OCI-LY1 (cell line): Measurements from ENCODE around the gene MBD2.
"Not testable (repeated sequence)": the region's sequence is repeated elsewhere in the genome, so short reads cannot be mapped to it uniquely, and the experiment has no call there.

ENCODE experiments used
- H2AFZ ChIP-seq: fragments of 200-600 bp; sonication (generic), shearing (Covaris generic); 2 replicates; pipeline ENCODE4 v1.6.0; 2014; ENCODE audit warnings: antibody characterized with exemption, mild to moderate bottlenecking, low read length
- H3F3A ChIP-seq: fragments of 200-600 bp; sonication (generic), shearing (Covaris generic); 2 replicates; pipeline ENCODE4 v1.6.0; 2014; ENCODE audit warnings: mild to moderate bottlenecking, antibody characterized with exemption, low read length, moderate library complexity; ENCODE audit not compliant: insufficient read depth
- H3K27ac ChIP-seq: fragments of 200-600 bp; sonication (generic); 2 replicates; pipeline ENCODE4 v1.5.1; 2014; ENCODE audit warnings: low read length, mixed run types, mild to moderate bottlenecking, low read depth; ENCODE audit not compliant: poor library complexity, severe bottlenecking
- H3K27me3 ChIP-seq: fragments of 200-600 bp; sonication (generic); 2 replicates; pipeline ENCODE4 v1.6.0; 2014; ENCODE audit warnings: antibody characterized with exemption, mild to moderate bottlenecking, low read length, moderate library complexity; ENCODE audit not compliant: insufficient read depth
- H3K36me3 ChIP-seq: fragments of 200-600 bp; sonication (generic); 2 replicates; pipeline ENCODE4 v1.6.1; 2014; ENCODE audit warnings: mild to moderate bottlenecking, antibody characterized with exemption, low read length, moderate library complexity, mixed read lengths; ENCODE audit not compliant: insufficient read depth
- H3K4me1 ChIP-seq: fragments of 200-600 bp; sonication (generic); 2 replicates; pipeline ENCODE4 v1.5.1; 2014; ENCODE audit warnings: mild to moderate bottlenecking, low read length, moderate library complexity; ENCODE audit not compliant: insufficient read depth, severe bottlenecking
- H3K4me2 ChIP-seq: fragments of 200-600 bp; sonication (generic), shearing (Covaris generic); 2 replicates; pipeline ENCODE4 v1.6.1; 2014; ENCODE audit warnings: low read length
- H3K4me3 ChIP-seq: fragments of 200-600 bp; sonication (generic); 2 replicates; pipeline ENCODE4 v1.5.1; 2014; ENCODE audit warnings: low read length, low read depth, mild to moderate bottlenecking, mixed read lengths; ENCODE audit not compliant: poor library complexity, severe bottlenecking
- H3K79me2 ChIP-seq: fragments of 200-600 bp; shearing (Covaris generic); 2 replicates; pipeline ENCODE4 v1.6.1; 2016; ENCODE audit warnings: mixed run types, low read length, mixed read lengths; ENCODE audit not compliant: insufficient read depth
- H3K9ac ChIP-seq: fragments of 200-600 bp; sonication (generic), shearing (Covaris generic); 2 replicates; pipeline ENCODE4 v1.6.1; 2014; ENCODE audit warnings: mild to moderate bottlenecking, low read length, mixed read lengths
- H3K9me2 ChIP-seq: fragments of 200-600 bp; sonication (generic), shearing (Covaris generic); 2 replicates; pipeline ENCODE4 v1.6.1; 2014; ENCODE audit warnings: low read depth, mild to moderate bottlenecking, low read length, mixed read lengths
- H3K9me3 ChIP-seq: fragments of 200-600 bp; shearing (Covaris generic); 2 replicates; pipeline ENCODE4 v1.6.1; 2014; ENCODE audit warnings: low read length, mixed read lengths
- H4K20me1 ChIP-seq: fragments of 200-600 bp; sonication (generic), shearing (Covaris generic); 2 replicates; pipeline ENCODE4 v1.6.0; 2016; ENCODE audit warnings: mild to moderate bottlenecking, low read length; ENCODE audit not compliant: insufficient read depth
- CTCF ChIP-seq: fragments of 200-600 bp; sonication (generic), shearing (Covaris generic); IDR thresholded peaks from 2 replicates; pipeline ENCODE4 v1.5.1; 2017; ENCODE audit warnings: mild to moderate bottlenecking, antibody characterized with exemption, low read length, moderate library complexity, mixed read lengths
- EZH2 ChIP-seq: fragments of 200-600 bp; sonication (generic), shearing (Covaris generic); IDR thresholded peaks from 2 replicates; pipeline ENCODE4 v1.8.0; 2017; ENCODE audit warnings: borderline replicate concordance, mixed run types, mild to moderate bottlenecking, antibody characterized with exemption, low read length, moderate library complexity, mixed read lengths

The MBD2 gene

GRCh38 chr18:54220406-54220805, 4.1 kb downstream of the MBD2 start:
- H3K79me2 ChIP-seq, result peaks cover 81% of the 10 kb centered on the region
- peaks cover 81% of the 10 kb centered on the region for H3K4me1 ChIP-seq
- no peaks in the 10 kb centered on the region for H4K20me1 ChIP-seq

GRCh38 chr18:54218803-54219202, 5.7 kb downstream of the MBD2 start:
- H3F3A ChIP-seq, H3K9me3 ChIP-seq, H4K20me1 ChIP-seq, H3K27me3 ChIP-seq, H2AFZ ChIP-seq, H3K9me2 ChIP-seq: not testable (repeated sequence)
- H3K4me3 ChIP-seq, result peak overlapping the region; percentile 42
- peak overlapping the region; percentile 84 for H3K27ac ChIP-seq
- H3K79me2 ChIP-seq, result peaks cover 97% of the 10 kb centered on the region
- H3K4me1 ChIP-seq, result peaks cover 86% of the 10 kb centered on the region
- peaks cover 15% of the 10 kb centered on the region; the same call in 1 of the 2 replicates for H3K36me3 ChIP-seq
- H3K9ac ChIP-seq, result peak overlapping the region; percentile 35; the same call in 1 of the 2 replicates
- peak overlapping the region; percentile 56 for H3K4me2 ChIP-seq

More at GRCh38 chr18:54220406-54220805, 4.1 kb downstream of the MBD2 start:
- no peaks in the 10 kb centered on the region for H3K9me3 ChIP-seq
- no peaks in the 10 kb centered on the region for H3F3A ChIP-seq
- H3K27ac ChIP-seq, result peak overlapping the region; percentile 84
- no peak overlapping the region for H2AFZ ChIP-seq
- no peaks in the 10 kb centered on the region for H3K9me2 ChIP-seq
- TF ChIP-seq EZH2, result no peak
- no peak for TF ChIP-seq CTCF
- H3K4me3 ChIP-seq, result peak overlapping the region; percentile 42
- no peaks in the 10 kb centered on the region for H3K27me3 ChIP-seq
- H3K9ac ChIP-seq, result peak overlapping the region; percentile 46; the same call in 1 of the 2 replicates
- peaks cover 15% of the 10 kb centered on the region; the same call in 1 of the 2 replicates for H3K36me3 ChIP-seq
- H3K4me2 ChIP-seq, result peak overlapping the region; percentile 56

GRCh38 chr18:54218299-54218698, 6.2 kb downstream of the MBD2 start:
- no peak overlapping the region for H2AFZ ChIP-seq
- peak overlapping the region; percentile 52 for H3K9ac ChIP-seq
- no peaks in the 10 kb centered on the region for H4K20me1 ChIP-seq
- peaks cover 97% of the 10 kb centered on the region for H3K79me2 ChIP-seq
- no peaks in the 10 kb centered on the region for H3K27me3 ChIP-seq
- peak overlapping the region; percentile 42 for H3K4me3 ChIP-seq
- H3K27ac ChIP-seq, result peak overlapping the region; percentile 84
- H3K4me1 ChIP-seq, result peaks cover 91% of the 10 kb centered on the region
- TF ChIP-seq CTCF (no peak), EZH2 (no peak)
- peak overlapping the region; percentile 56 for H3K4me2 ChIP-seq
- no peaks in the 10 kb centered on the region for H3F3A ChIP-seq
- peaks cover 15% of the 10 kb centered on the region; the same call in 1 of the 2 replicates for H3K36me3 ChIP-seq
- no peaks in the 10 kb centered on the region for H3K9me3 ChIP-seq
- no peaks in the 10 kb centered on the region for H3K9me2 ChIP-seq

- TF ChIP-seq CTCF (no peak), EZH2 (no peak)
- Histone ChIP-seq H3K36me3 (peaks cover 11% of the 10 kb centered on the region; the same call in 1 of the 2 replicates), H4K20me1 (no peaks in the 10 kb centered on the region), H3K4me2 (peak overlapping the region; percentile 56), H3K27me3 (no peaks in the 10 kb centered on the region), H3K9me2 (no peaks in the 10 kb centered on the region), H2AFZ (no peak overlapping the region), H3K9me3 (no peaks in the 10 kb centered on the region), H3F3A (no peaks in the 10 kb centered on the region), H3K4me1 (peaks cover 88% of the 10 kb centered on the region), H3K9ac (peak overlapping the region; percentile 52), H3K79me2 (peaks cover 95% of the 10 kb centered on the region), H3K27ac (peak overlapping the region; percentile 84), H3K4me3 (peak overlapping the region; percentile 42)
Measured at GRCh38 chr18:54217624-54218023, 6.8 kb downstream of the MBD2 start.
